Endothelial cell of umbilical vein (primary cell): ENCODE data around the gene GCNT2. TPM values are rescaled to one million over a fixed set of nuclear protein-coding genes. Genes with fewer than 3 reads are reported as not detected.

Experiments used
- BruUV-seq: library from RNA; stranded (reverse); fragments of 400-500 nt; replicated peaks from 2 replicates; lab custom pipeline; 2021; lab: Mats Ljungman, UMichigan
- CTCF ChIA-PET: fragments of 300-600, 350-600 bp; sonication (Branson Sonifier 250); formaldehyde crosslinking; loops from one replicate; lab custom pipeline; 2021; ENCODE audit warnings: antibody characterized with exemption, inconsistent platforms; lab: Charles Lee
- POLR2A ChIA-PET: fragments of 300-600, 350-600 bp; sonication (Branson Sonifier 250); formaldehyde crosslinking; loops from one replicate; lab custom pipeline; 2021; ENCODE audit warnings: antibody characterized with exemption, inconsistent platforms; lab: Charles Lee
- DNase-seq: peaks from one replicate; pipeline ENCODE4 v3.0.0-alpha.2; 2011; ENCODE audit warnings: low read depth, low spot score
- FAIRE-seq: peaks from 2 replicates; lab custom pipeline; 2011; peaks lifted over from hg19 to GRCh38; lab: Jason Lieb, UNC
- H2AFZ ChIP-seq: 2 replicates; pipeline ENCODE4 v1.6.0; 2012; ENCODE audit warnings: low read depth, low read length, control low read depth, inconsistent platforms
- H3K27ac ChIP-seq: 2 replicates; pipeline ENCODE4 v1.5.1; 2011; ENCODE audit warnings: low read depth, mild to moderate bottlenecking, control low read depth, low read length, moderate library complexity; ENCODE audit not compliant: insufficient read depth
- H3K27me3 ChIP-seq, 2 experiments: 2 replicates each; pipeline versions ENCODE4 v1.6.0 to v1.6.1; 2011; ENCODE audit warnings: low read length in 2 of 2, mixed read lengths in 1 of 2; ENCODE audit not compliant: control insufficient read depth in 2 of 2, insufficient read depth in 2 of 2
- H3K36me3 ChIP-seq, 2 experiments: 2 replicates in 1 of 2; 3 replicates in 1 of 2; pipeline ENCODE4 v1.5.1; 2011; ENCODE audit warnings: low read length in 2 of 2, mild to moderate bottlenecking in 1 of 2, moderate library complexity in 1 of 2; ENCODE audit not compliant: control insufficient read depth in 2 of 2, insufficient read depth in 2 of 2; ENCODE audit errors: extremely low read depth in 1 of 2
- H3K4me1 ChIP-seq: 3 replicates; pipeline ENCODE4 v1.5.1; 2011; ENCODE audit warnings: mild to moderate bottlenecking, low read length; ENCODE audit not compliant: control insufficient read depth, insufficient read depth; ENCODE audit errors: extremely low read depth
- H3K4me2 ChIP-seq: 2 replicates; pipeline ENCODE4 v1.6.1; 2011; ENCODE audit warnings: low read length, control low read depth, mixed read lengths; ENCODE audit not compliant: insufficient read depth
- H3K4me3 ChIP-seq, 3 experiments: fragments of 200-600 bp in 1 of 3; sonication (generic), shearing (Covaris generic) in 1 of 3; replicated peaks in 1 of 3; 2 replicates each; pipeline ENCODE4 v1.5.1; 2011 to 2016; ENCODE audit warnings: control low read depth in 3 of 3, low read length in 3 of 3, mild to moderate bottlenecking in 2 of 3, inconsistent platforms in 1 of 3, low read depth in 1 of 3, moderate library complexity in 1 of 3; ENCODE audit not compliant: insufficient read depth in 1 of 3
- H3K79me2 ChIP-seq: 2 replicates; pipeline ENCODE4 v1.6.0; 2012; ENCODE audit warnings: low read length, inconsistent platforms; ENCODE audit not compliant: control insufficient read depth, insufficient read depth
- H3K9ac ChIP-seq: replicated peaks from 2 replicates; pipeline ENCODE3; 2011; ENCODE audit warnings: low read length, control low read depth; ENCODE audit not compliant: insufficient read depth; ENCODE audit errors: extremely low read depth
- H3K9me1 ChIP-seq: replicated peaks from 3 replicates; pipeline ENCODE4 v1.6.0; 2011; ENCODE audit warnings: mild to moderate bottlenecking, low read length; ENCODE audit not compliant: control insufficient read depth, insufficient read depth; ENCODE audit errors: extremely low read depth
- H3K9me3 ChIP-seq: replicated peaks from 2 replicates; pipeline ENCODE4 v1.5.1; 2012; ENCODE audit warnings: low read length, inconsistent platforms; ENCODE audit not compliant: control insufficient read depth, insufficient read depth
- H4K20me1 ChIP-seq: replicated peaks from 2 replicates; pipeline ENCODE3; 2011; ENCODE audit warnings: mild to moderate bottlenecking, low read length; ENCODE audit not compliant: control insufficient read depth, insufficient read depth; ENCODE audit errors: extremely low read depth
- CTCF ChIP-seq, 2 donors: IDR thresholded peaks; 1 replicate in 1 of 2; 2 replicates in 1 of 2; pipeline ENCODE4 v1.5.1; 2011; ENCODE audit warnings: low read length in 2 of 2, mild to moderate bottlenecking in 2 of 2, moderate library complexity in 2 of 2, control low read depth in 1 of 2, inconsistent platforms in 1 of 2, low read depth in 1 of 2; ENCODE audit not compliant: insufficient read depth in 1 of 2; ENCODE audit errors: extremely low read depth in 1 of 2
- EZH2 ChIP-seq: IDR thresholded peaks from 2 replicates; pipeline ENCODE4 v1.6.1; 2012; ENCODE audit warnings: borderline replicate concordance, low read depth, mild to moderate bottlenecking, moderate library complexity, low read length, inconsistent platforms; ENCODE audit not compliant: severe bottlenecking
- FOS ChIP-seq: IDR thresholded peaks from 2 replicates; pipeline ENCODE4 v1.6.1; 2011; ENCODE audit warnings: mild to moderate bottlenecking, low read length, moderate library complexity, borderline replicate concordance; ENCODE audit not compliant: insufficient read depth
- GATA2 ChIP-seq: IDR thresholded peaks from 2 replicates; pipeline ENCODE4 v1.7.0; 2011; ENCODE audit warnings: low read depth, mild to moderate bottlenecking, moderate library complexity, mixed read lengths, low read length; ENCODE audit not compliant: insufficient read length, insufficient read depth
- JUN ChIP-seq: IDR thresholded peaks from 2 replicates; pipeline ENCODE4 v1.6.1; 2011; ENCODE audit warnings: borderline replicate concordance, low read depth; ENCODE audit not compliant: insufficient read length, insufficient read depth
- MAX ChIP-seq: IDR thresholded peaks from 2 replicates; pipeline ENCODE4 v1.6.1; 2011; ENCODE audit not compliant: insufficient read depth, insufficient read length
- MYC ChIP-seq: IDR thresholded peaks from one replicate; pipeline ENCODE4 v1.6.1; 2011; ENCODE audit warnings: mild to moderate bottlenecking, low read depth, low read length
- POLR2A ChIP-seq: IDR thresholded peaks from 2 replicates; pipeline ENCODE4 v1.6.1; 2012; ENCODE audit warnings: low read depth, mild to moderate bottlenecking, control low read depth, low read length
- POLR2AphosphoS5 ChIP-seq: IDR thresholded peaks from 2 replicates; pipeline ENCODE4 v1.6.1; 2012; ENCODE audit warnings: low read depth, mild to moderate bottlenecking, control low read depth, low read length, moderate library complexity; ENCODE audit not compliant: insufficient read depth
- dilution Hi-C: fragments of 300-500 bp; cut with MboI; formaldehyde crosslinking; loops from one replicate; pipeline ENCODE4 v1.15.0; 2019; ENCODE audit warnings: low sequenced_read_pairs; ENCODE audit not compliant: extremely low pct_ligation_motif_present
- intact Hi-C: fragments of 100-400 bp; cut with micrococcal nuclease; formaldehyde crosslinking; loops from one replicate; pipeline ENCODE4 v1.10.0; 2022
- polyA plus RNA-seq, 4 experiments: library from polyadenylated mRNA; depleted of rRNA in 3 of 4; stranded (reverse) in 3 of 4; unstranded in 1 of 4; fragments of >200 nt; gene quantifications; 2 replicates each; pipeline versions ENCODE4 v1.2.1 to v1.2.3, GENCODE V29; 2011 to 2012; ENCODE audit warnings: missing spikeins in 1 of 4
- total RNA-seq: library from RNA; stranded (reverse); gene quantifications from 2 replicates; pipeline ENCODE4 v1.2.3, GENCODE V29; 2021

Gene GCNT2
- total and polyA plus RNA-seq, 2 donors (not counting 3 experiments of a cell fraction or from before 2014, with no cell fraction given): 3.8 to 10.9 TPM

GRCh38 chr6:10626154-10626741, 105.1 kb downstream of the GCNT2 start:
- no peaks in the 10 kb centered on the region for H4K20me1 ChIP-seq
- H3K79me2 ChIP-seq: no peaks in the 10 kb centered on the region
- no peaks in the 10 kb centered on the region for H3K9me1 ChIP-seq
- H3K9me3 ChIP-seq: no peaks in the 10 kb centered on the region
- no peaks in the 10 kb centered on the region for H3K27me3 ChIP-seq
- TF ChIP-seq CTCF (IDR thresholded peaks at IDR 0.05; ENCODE audit: extremely low read depth in 1 of 2, insufficient read depth in 1 of 2, low read depth in 1 of 2, low read length in 2 of 2) (no peak), POLR2A (no peak), GATA2 (no peak), MAX (no peak), POLR2AphosphoS5 (no peak), MYC (no peak), FOS (no peak), EZH2 (no peak), JUN (no peak)
- no peak overlapping the region for H3K9ac ChIP-seq
- dilution Hi-C loops (no loop called here), intact Hi-C loops (no loop called here)
- no peak for DNase-seq
- H3K27ac ChIP-seq: no peak overlapping the region
- no peak for FAIRE-seq
- no TSS peak for BruUV-seq
- H3K4me1 ChIP-seq: no peaks in the 10 kb centered on the region
- no peak overlapping the region for H2AFZ ChIP-seq
- H3K4me2 ChIP-seq: no peak overlapping the region
- ChIA-PET POLR2A (no interaction called here), CTCF (interaction anchor here (1.1 kb wide), 1 partner anchor 33 kb away, joined by 3 read pairs; no protein-coding TSS in a partner anchor)
- peaks cover 0 to 2% of the 10 kb centered on the region in 2 experiments for H3K36me3 ChIP-seq
- H3K4me3 ChIP-seq: no peak overlapping the region
